GM12878 (cell line): Measurements from ENCODE around the gene WWOX. TPM values are rescaled to one million over a fixed set of nuclear protein-coding genes. Genes with fewer than 3 reads are reported as not detected.

ENCODE experiments used
- ATAC-seq: fragments of 200-7000 bp; cut with Tn5 transposase; 3 replicates; pipeline ENCODE4 v1.9.1; 2020; ENCODE audit warnings: mild to moderate bottlenecking, moderate library complexity
- BruUV-seq: library from RNA; stranded (reverse); fragments of 400-500 nt; replicated peaks from 2 replicates; lab custom pipeline; 2021; lab: Mats Ljungman, UMichigan
- CTCF ChIA-PET: fragments of 300-600 bp; sonication (Branson Sonifier 250); formaldehyde crosslinking; extraction: SDS; loops from one replicate; lab custom pipeline; 2021; ENCODE audit warnings: inconsistent platforms; lab: Yijun Ruan, JAX
- POLR2A ChIA-PET: fragments of 350-600 bp; formaldehyde crosslinking; extraction: SDS; loops from one replicate; lab custom pipeline; 2021; ENCODE audit warnings: inconsistent platforms; lab: Charles Lee
- RAD21 ChIA-PET: fragments of 300-600 bp; sonication (Branson Sonifier 250); formaldehyde crosslinking; loops from one replicate; lab custom pipeline; 2023; ENCODE audit warnings: antibody characterized with exemption; ENCODE audit not compliant: unreplicated experiment; lab: Charles Lee
- SMC1A ChIA-PET: fragments of 300-600 bp; sonication (Branson Sonifier 250); formaldehyde crosslinking; loops from one replicate; lab custom pipeline; 2023; ENCODE audit not compliant: unreplicated experiment, uncharacterized antibody; lab: Charles Lee
- DNase-seq: peaks from one replicate; pipeline ENCODE4 v3.0.0-alpha.2; 2011; ENCODE audit warnings: low read depth, low spot score
- FAIRE-seq: peaks from 3 replicates; lab custom pipeline; 2011; peaks lifted over from hg19 to GRCh38; lab: Jason Lieb, UNC
- H2AFZ ChIP-seq: 2 replicates; pipeline ENCODE4 v1.6.0; 2011; ENCODE audit warnings: low read depth, low read length, control low read depth; ENCODE audit not compliant: control insufficient read depth
- H3K27ac ChIP-seq: 2 replicates; pipeline ENCODE4 v1.5.1; 2011; ENCODE audit warnings: control low read depth; ENCODE audit not compliant: control insufficient read depth, insufficient read depth
- H3K27me3 ChIP-seq, 2 experiments: replicated peaks in 1 of 2; 2 replicates each; pipeline versions ENCODE4 v1.6.0 to v1.6.1; 2011; ENCODE audit warnings: low read length in 1 of 2; ENCODE audit not compliant: control insufficient read depth in 2 of 2, insufficient read depth in 2 of 2
- H3K36me3 ChIP-seq, 2 experiments: 2 replicates each; pipeline ENCODE4 v1.5.1; 2011; ENCODE audit warnings: low read length in 1 of 2; ENCODE audit not compliant: control insufficient read depth in 2 of 2, insufficient read depth in 2 of 2
- H3K4me1 ChIP-seq: 2 replicates; pipeline ENCODE4 v1.6.1; 2011; ENCODE audit warnings: mild to moderate bottlenecking, low read length, moderate library complexity, mixed read lengths; ENCODE audit not compliant: control insufficient read depth, insufficient read depth
- H3K4me2 ChIP-seq: 2 replicates; pipeline ENCODE4 v1.6.0; 2011; ENCODE audit warnings: control low read depth; ENCODE audit not compliant: control insufficient read depth, insufficient read depth
- H3K4me3 ChIP-seq: fragments of 200-600 bp; sonication (generic); 2 replicates; pipeline ENCODE4 v1.5.1; 2016
- H3K79me2 ChIP-seq: 2 replicates; pipeline ENCODE4 v1.6.0; 2011; ENCODE audit warnings: low read length; ENCODE audit not compliant: control insufficient read depth, insufficient read depth
- H3K9ac ChIP-seq: 2 replicates; pipeline ENCODE4 v1.8.0; 2011; ENCODE audit warnings: low read length, control low read depth, mixed read lengths; ENCODE audit not compliant: control insufficient read depth, insufficient read depth
- H3K9me3 ChIP-seq: replicated peaks from 3 replicates; pipeline ENCODE4 v1.5.1; 2011; ENCODE audit warnings: mild to moderate bottlenecking, low read length; ENCODE audit not compliant: control insufficient read depth, insufficient read depth
- H4K20me1 ChIP-seq: 2 replicates; pipeline ENCODE4 v1.6.0; 2011; ENCODE audit not compliant: control insufficient read depth, insufficient read depth
- NR2F1 ChIP-seq: fragments of 450-650 bp; conservative IDR thresholded peaks from 2 replicates; pipeline ENCODE4 v1.6.1; 2017; ENCODE audit warnings: mild to moderate bottlenecking
- RAD21 ChIP-seq: IDR thresholded peaks from 2 replicates; pipeline ENCODE4 v1.6.1; 2011; ENCODE audit warnings: mild to moderate bottlenecking, low read depth, low read length, moderate library complexity; ENCODE audit not compliant: insufficient read depth
- RCOR1 ChIP-seq: conservative IDR thresholded peaks from 2 replicates; pipeline ENCODE4 v1.6.1; 2012; ENCODE audit warnings: low read depth, low read length, improper control_type of control experiment
- SREBF1 ChIP-seq: IDR thresholded peaks from 2 replicates; pipeline ENCODE4 v1.6.1; 2012; ENCODE audit warnings: mild to moderate bottlenecking, low read length
- ZZZ3 ChIP-seq: IDR thresholded peaks from 2 replicates; pipeline ENCODE4 v1.6.1; 2011; ENCODE audit warnings: low read depth; ENCODE audit not compliant: control insufficient read depth, insufficient read length
- WGBS: methylation state at CpG from one replicate; pipeline ENCODE4 v1.1.6; 2016; ENCODE audit warnings: low lambda C conversion rate; ENCODE audit not compliant: insufficient replicate concordance, insufficient coverage; ENCODE audit errors: missing lambda C conversion rate; 5-methylcytosine and 5-hydroxymethylcytosine counted together
- in situ Hi-C: fragments of 300-500 bp; cut with MboI; formaldehyde crosslinking; loops from 9 replicates; pipeline ENCODE4 v1.14.3; 2018; ENCODE audit warnings: mixed read lengths
- intact Hi-C: fragments of 100-400 bp; cut with micrococcal nuclease; formaldehyde crosslinking; loops from one replicate; pipeline ENCODE4 v1.14.2; 2022; ENCODE audit not compliant: unreplicated experiment
- polyA plus RNA-seq, 11 experiments: library from polyadenylated mRNA; depleted of rRNA in 4 of 11; unstranded in 6 of 11; stranded (reverse) in 5 of 11; fragments of >200 nt; fragmentation: Nextera tagmentation in 4 of 11; fragmentation: Illumina TruSeq in 1 of 11; extraction: Ambion mirVana in 4 of 11; extraction: Trizol in 1 of 11; gene quantifications; 1 replicate in 1 of 11; 2 replicates in 10 of 11; pipeline versions ENCODE4 v1.2.1 to v1.2.3, GENCODE V29; 2011 to 2016; ENCODE audit warnings: inconsistent platforms in 2 of 11, missing spikeins in 2 of 11, low read depth in 1 of 11
- total RNA-seq, 4 experiments: library from RNA; depleted of rRNA in 3 of 4; stranded (reverse); fragments of >200 nt in 3 of 4; fragmentation: Illumina TruSeq in 1 of 4; extraction: Trizol in 1 of 4; gene quantifications; 2 replicates each; pipeline versions ENCODE4 v1.2.1 to v1.2.3, GENCODE V29; 2013 to 2021
- TF ChIP-seq, protein P1 (sequence below): IDR thresholded peaks from 2 replicates; pipeline ENCODE4 v1.6.1; 2012; ENCODE audit warnings: mild to moderate bottlenecking, low read depth, low read length
- TF ChIP-seq, protein P2 (sequence below), 3 experiments: IDR thresholded peaks in 2 of 3; conservative IDR thresholded peaks in 1 of 3; 2 replicates each; pipeline ENCODE4 v1.5.1; 2011; ENCODE audit warnings: low read depth in 3 of 3, low read length in 3 of 3, mild to moderate bottlenecking in 3 of 3, control low read depth in 2 of 3, moderate library complexity in 2 of 3, inconsistent platforms in 1 of 3, mixed read lengths in 1 of 3; ENCODE audit not compliant: control insufficient read depth in 2 of 3, insufficient read depth in 1 of 3; ENCODE audit errors: extremely low read depth in 1 of 3

Gene WWOX
- total and polyA plus RNA-seq, 10 of the 15 experiments (the other 5 are each of a cell fraction or from before 2014, with no cell fraction given) = 2.8 to 24.4 (median 17.8) TPM

DNA sequence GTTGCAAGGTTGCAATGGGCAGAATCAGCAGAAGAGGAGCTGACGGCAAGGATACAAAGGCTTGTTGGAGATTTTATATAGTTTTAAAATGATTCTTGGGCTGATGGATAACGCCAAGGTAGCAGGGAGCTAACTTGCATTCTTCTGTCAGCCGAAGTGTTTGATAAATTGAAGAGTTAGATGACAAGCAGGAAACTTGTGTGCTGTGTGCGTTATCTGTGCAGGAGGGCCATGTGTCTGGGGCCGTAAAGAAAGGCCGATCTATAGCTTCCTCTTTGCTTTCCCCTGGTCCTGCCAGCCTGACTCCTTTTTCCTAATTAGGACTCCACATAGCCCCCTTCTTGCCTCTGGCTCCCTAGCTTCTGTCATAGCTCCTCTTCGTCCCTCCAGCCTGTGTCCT lies 6.7 kb upstream of the WWOX start (continued):
- TF ChIP-seq, protein P1, sequence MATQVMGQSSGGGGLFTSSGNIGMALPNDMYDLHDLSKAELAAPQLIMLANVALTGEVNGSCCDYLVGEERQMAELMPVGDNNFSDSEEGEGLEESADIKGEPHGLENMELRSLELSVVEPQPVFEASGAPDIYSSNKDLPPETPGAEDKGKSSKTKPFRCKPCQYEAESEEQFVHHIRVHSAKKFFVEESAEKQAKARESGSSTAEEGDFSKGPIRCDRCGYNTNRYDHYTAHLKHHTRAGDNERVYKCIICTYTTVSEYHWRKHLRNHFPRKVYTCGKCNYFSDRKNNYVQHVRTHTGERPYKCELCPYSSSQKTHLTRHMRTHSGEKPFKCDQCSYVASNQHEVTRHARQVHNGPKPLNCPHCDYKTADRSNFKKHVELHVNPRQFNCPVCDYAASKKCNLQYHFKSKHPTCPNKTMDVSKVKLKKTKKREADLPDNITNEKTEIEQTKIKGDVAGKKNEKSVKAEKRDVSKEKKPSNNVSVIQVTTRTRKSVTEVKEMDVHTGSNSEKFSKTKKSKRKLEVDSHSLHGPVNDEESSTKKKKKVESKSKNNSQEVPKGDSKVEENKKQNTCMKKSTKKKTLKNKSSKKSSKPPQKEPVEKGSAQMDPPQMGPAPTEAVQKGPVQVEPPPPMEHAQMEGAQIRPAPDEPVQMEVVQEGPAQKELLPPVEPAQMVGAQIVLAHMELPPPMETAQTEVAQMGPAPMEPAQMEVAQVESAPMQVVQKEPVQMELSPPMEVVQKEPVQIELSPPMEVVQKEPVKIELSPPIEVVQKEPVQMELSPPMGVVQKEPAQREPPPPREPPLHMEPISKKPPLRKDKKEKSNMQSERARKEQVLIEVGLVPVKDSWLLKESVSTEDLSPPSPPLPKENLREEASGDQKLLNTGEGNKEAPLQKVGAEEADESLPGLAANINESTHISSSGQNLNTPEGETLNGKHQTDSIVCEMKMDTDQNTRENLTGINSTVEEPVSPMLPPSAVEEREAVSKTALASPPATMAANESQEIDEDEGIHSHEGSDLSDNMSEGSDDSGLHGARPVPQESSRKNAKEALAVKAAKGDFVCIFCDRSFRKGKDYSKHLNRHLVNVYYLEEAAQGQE = no peak
- TF ChIP-seq SREBF1 (no peak), RCOR1 (no peak), ZZZ3 (no peak)

DNA sequence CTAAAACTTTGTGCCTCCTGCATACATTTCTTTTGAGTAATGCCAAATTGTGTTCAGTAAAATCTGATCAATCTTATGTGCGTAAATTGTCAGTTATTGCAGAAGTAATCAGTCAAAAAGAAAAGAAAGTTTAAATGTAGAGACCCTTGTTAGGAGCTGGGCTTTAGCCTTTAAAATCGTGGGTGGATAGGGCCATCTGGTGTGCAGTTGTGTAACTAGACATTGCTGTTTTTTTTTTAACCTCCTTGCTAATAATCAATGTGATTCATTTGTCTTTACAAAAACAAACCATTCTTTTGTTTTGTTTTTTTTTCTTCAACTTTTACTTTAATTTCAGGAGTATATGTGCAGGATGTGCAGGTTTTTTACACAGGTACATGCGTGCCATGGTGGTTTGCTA lies 5.3 kb upstream of the WWOX start:
- 60% methylated on average over 3 of the region's 3 CpGs for WGBS
- RAD21 ChIA-PET = no interaction called here
- in situ Hi-C loops (loop anchor here (10.0 kb wide), 1 partner anchor 879 kb away; no protein-coding TSS in a partner anchor), intact Hi-C loops (loop anchor here (2.0 kb wide), 1 partner anchor 87 kb away; no protein-coding TSS in a partner anchor)
- no peak for ATAC-seq
- peaks cover 6% of the 10 kb centered on the region; the same call in 1 of the 2 replicates for H3K4me1 ChIP-seq
- CTCF ChIA-PET = no interaction called here
- POLR2A ChIA-PET = no interaction called here
- no TSS peak for BruUV-seq
- H4K20me1 ChIP-seq = no peaks in the 10 kb centered on the region
- FAIRE-seq = no peak
- no peak overlapping the region for H3K9ac ChIP-seq
- H3K4me3 ChIP-seq = no peak overlapping the region
- SMC1A ChIA-PET = no interaction called here
- no peak for DNase-seq
- H3K4me2 ChIP-seq = no peak overlapping the region
- H3K27me3 ChIP-seq = no peaks in the 10 kb centered on the region; a peak in 1 of 4 replicates
- H2AFZ ChIP-seq = no peak overlapping the region
- H3K36me3 ChIP-seq = no peaks in the 10 kb centered on the region
- H3K9me3 ChIP-seq = no peaks in the 10 kb centered on the region; the same call in 2 of the 3 replicates
- H3K27ac ChIP-seq = no peak overlapping the region
- no peak for TF ChIP-seq NR2F1
- TF ChIP-seq RAD21 = peak; percentile 31; the same call in 1 of the 2 replicates
- TF ChIP-seq, protein P2, sequence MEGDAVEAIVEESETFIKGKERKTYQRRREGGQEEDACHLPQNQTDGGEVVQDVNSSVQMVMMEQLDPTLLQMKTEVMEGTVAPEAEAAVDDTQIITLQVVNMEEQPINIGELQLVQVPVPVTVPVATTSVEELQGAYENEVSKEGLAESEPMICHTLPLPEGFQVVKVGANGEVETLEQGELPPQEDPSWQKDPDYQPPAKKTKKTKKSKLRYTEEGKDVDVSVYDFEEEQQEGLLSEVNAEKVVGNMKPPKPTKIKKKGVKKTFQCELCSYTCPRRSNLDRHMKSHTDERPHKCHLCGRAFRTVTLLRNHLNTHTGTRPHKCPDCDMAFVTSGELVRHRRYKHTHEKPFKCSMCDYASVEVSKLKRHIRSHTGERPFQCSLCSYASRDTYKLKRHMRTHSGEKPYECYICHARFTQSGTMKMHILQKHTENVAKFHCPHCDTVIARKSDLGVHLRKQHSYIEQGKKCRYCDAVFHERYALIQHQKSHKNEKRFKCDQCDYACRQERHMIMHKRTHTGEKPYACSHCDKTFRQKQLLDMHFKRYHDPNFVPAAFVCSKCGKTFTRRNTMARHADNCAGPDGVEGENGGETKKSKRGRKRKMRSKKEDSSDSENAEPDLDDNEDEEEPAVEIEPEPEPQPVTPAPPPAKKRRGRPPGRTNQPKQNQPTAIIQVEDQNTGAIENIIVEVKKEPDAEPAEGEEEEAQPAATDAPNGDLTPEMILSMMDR (IDR thresholded peaks at IDR 0.05 in 2 of 3, conservative IDR thresholded peaks at IDR 0.05 in 1 of 3; ENCODE audit: control insufficient read depth in 2 of 3, extremely low read depth in 1 of 3, insufficient read depth in 1 of 3, low read depth in 3 of 3, low read length in 3 of 3) = 0 out of 6 replicates have a peak, but pooled peaks of 1 of the 3 experiments have one; percentile 9
- H3K79me2 ChIP-seq = no peaks in the 10 kb centered on the region
